ENCODE results near the gene ACOT9. TPM values are rescaled to one million over a fixed set of nuclear protein-coding genes. Genes with fewer than 3 reads are reported as not detected.

The ACOT9 gene
- total RNA-seq, 1 experiment from 2014 or later: 47.0 TPM

GRCh38 chrX:23789386-23790154 lies 46.5 kb upstream of the ACOT9 start:
- Histone ChIP-seq H3K79me2 (ENCODE audit: low read depth) (peaks cover 13% of the 10 kb centered on the region), H3K27ac (no peak overlapping the region), H3K4me2 (no peak overlapping the region)

DNA sequence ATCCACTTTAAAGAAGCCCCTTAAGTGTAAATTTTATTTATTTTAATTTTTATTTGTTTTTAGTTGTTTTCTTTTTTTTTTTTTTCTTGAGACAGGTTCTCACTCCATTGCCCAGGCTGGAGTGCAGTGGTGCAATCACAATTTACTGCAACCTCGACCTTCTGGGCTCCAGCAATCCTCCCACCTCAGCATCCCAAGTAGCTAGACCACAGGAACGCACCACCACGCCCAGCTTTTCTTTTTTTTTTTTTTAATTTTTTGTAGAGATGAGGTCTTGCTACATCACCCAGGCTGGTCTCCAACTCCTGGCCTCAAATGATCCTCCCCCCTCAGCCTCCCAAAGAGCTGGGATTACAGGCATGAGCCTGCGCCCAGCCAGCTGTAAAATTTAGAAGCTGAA lies 45.9 kb upstream of the ACOT9 start:
- H3K4me3 ChIP-seq: no peak overlapping the region
- BruUV-seq (replicated peaks): no TSS peak
- CTCF ChIA-PET: interaction anchor here (0.6 kb wide), 1 partner anchor 112 kb away, joined by 3 read pairs; no protein-coding TSS in a partner anchor
- H3K4me2 ChIP-seq: no peak overlapping the region
- no peaks in the 10 kb centered on the region for H3K27me3 ChIP-seq (ENCODE audit: insufficient read depth, low read depth)
- H4K20me1 ChIP-seq (ENCODE audit: insufficient read depth): peaks cover 7% of the 10 kb centered on the region
- no peak overlapping the region for H3K27ac ChIP-seq
- H3K9me2 ChIP-seq (ENCODE audit: insufficient read depth): no peaks in the 10 kb centered on the region
- no peaks in the 10 kb centered on the region for H3K9me3 ChIP-seq (ENCODE audit: insufficient read depth, low read depth)
- no peak for TF ChIP-seq CTCF (conservative IDR thresholded peaks at IDR 0.05)
- no peak for TF ChIP-seq EZH2 (IDR thresholded peaks at IDR 0.05; ENCODE audit: low read depth)
- peaks cover 19% of the 10 kb centered on the region for H3K36me3 ChIP-seq (ENCODE audit: low read depth)
- H3F3A ChIP-seq (ENCODE audit: insufficient read depth, low read depth): peaks cover 43% of the 10 kb centered on the region
- peaks cover 34% of the 10 kb centered on the region for H3K4me1 ChIP-seq (replicated peaks; ENCODE audit: insufficient read depth)
- intact Hi-C loops (cut with micrococcal nuclease; ENCODE audit: unreplicated experiment): no loop called here
- POLR2A ChIA-PET (ENCODE audit: unreplicated experiment): no interaction called here
- peaks cover 19% of the 10 kb centered on the region for H3K79me2 ChIP-seq (ENCODE audit: low read depth)
- H2AFZ ChIP-seq: no peak overlapping the region
- DNase-seq: no peak

More at GRCh38 chrX:23789386-23790154, 46.5 kb upstream of the ACOT9 start:
- Histone ChIP-seq H3K27me3 (ENCODE audit: insufficient read depth, low read depth) (no peaks in the 10 kb centered on the region), H4K20me1 (ENCODE audit: insufficient read depth) (peaks cover 3% of the 10 kb centered on the region; the same call in 1 of the 2 replicates), H3K9me2 (ENCODE audit: insufficient read depth) (no peaks in the 10 kb centered on the region), H3K4me1 (replicated peaks; ENCODE audit: insufficient read depth) (peaks cover 29% of the 10 kb centered on the region), H2AFZ (no peak overlapping the region), H3K4me3 (no peak overlapping the region), H3K36me3 (ENCODE audit: low read depth) (peaks cover 13% of the 10 kb centered on the region), H3F3A (ENCODE audit: insufficient read depth, low read depth) (peaks cover 37% of the 10 kb centered on the region), H3K9me3 (ENCODE audit: insufficient read depth, low read depth) (no peaks in the 10 kb centered on the region)
- intact Hi-C loops (cut with micrococcal nuclease; ENCODE audit: unreplicated experiment): no loop called here
- ChIA-PET POLR2A (ENCODE audit: unreplicated experiment) (no interaction called here), CTCF (interaction anchor here (0.6 kb wide), 1 partner anchor 117 kb away, joined by 4 read pairs; no protein-coding TSS in a partner anchor)
- TF ChIP-seq EZH2 (IDR thresholded peaks at IDR 0.05; ENCODE audit: low read depth): no peak
- TF ChIP-seq CTCF (conservative IDR thresholded peaks at IDR 0.05): no peak
- DNase-seq: no peak
- BruUV-seq (replicated peaks): no TSS peak

DNA sequence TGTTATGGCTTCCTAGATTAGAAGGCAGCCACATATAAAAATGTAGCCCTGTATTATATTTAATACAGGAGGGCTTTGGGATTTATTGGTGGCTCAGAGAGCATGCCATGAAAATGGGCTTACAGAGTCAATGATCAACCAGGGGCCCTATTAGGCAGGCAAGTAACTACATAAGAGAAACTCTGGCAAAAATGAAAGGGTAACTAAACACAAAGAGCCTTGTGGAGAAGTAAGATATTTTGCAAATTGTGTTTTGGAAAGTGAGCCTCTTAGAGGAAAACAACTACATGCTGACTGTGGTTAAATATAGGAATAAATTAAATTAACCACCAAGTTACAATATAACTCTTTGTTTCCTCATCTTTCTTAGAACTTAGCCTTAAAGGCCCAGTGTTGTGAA lies 45.4 kb upstream of the ACOT9 start:
- ChIA-PET CTCF (interaction anchor here (0.6 kb wide), 1 partner anchor 113 kb away, joined by 3 read pairs; no protein-coding TSS in a partner anchor), POLR2A (ENCODE audit: unreplicated experiment) (no interaction called here)
- H3K9me3 ChIP-seq (ENCODE audit: insufficient read depth, low read depth): no peaks in the 10 kb centered on the region
- TF ChIP-seq CTCF (conservative IDR thresholded peaks at IDR 0.05) (no peak), EZH2 (IDR thresholded peaks at IDR 0.05; ENCODE audit: low read depth) (no peak)
- BruUV-seq (replicated peaks): no TSS peak
- H3K79me2 ChIP-seq (ENCODE audit: low read depth): peaks cover 23% of the 10 kb centered on the region
- peaks cover 34% of the 10 kb centered on the region for H3K4me1 ChIP-seq (replicated peaks; ENCODE audit: insufficient read depth)
- H3K27ac ChIP-seq: peak overlapping the region; percentile 56
- H2AFZ ChIP-seq: no peak overlapping the region
- no peak overlapping the region for H3K4me3 ChIP-seq
- H3K9me2 ChIP-seq (ENCODE audit: insufficient read depth): no peaks in the 10 kb centered on the region
- peaks cover 22% of the 10 kb centered on the region for H3K36me3 ChIP-seq (ENCODE audit: low read depth)
- no peak overlapping the region for H3K4me2 ChIP-seq
- intact Hi-C loops (cut with micrococcal nuclease; ENCODE audit: unreplicated experiment): no loop called here
- H3K27me3 ChIP-seq (ENCODE audit: insufficient read depth, low read depth): no peaks in the 10 kb centered on the region
- peaks cover 12% of the 10 kb centered on the region for H4K20me1 ChIP-seq (ENCODE audit: insufficient read depth)
- DNase-seq: no peak
- H3F3A ChIP-seq (ENCODE audit: insufficient read depth, low read depth): peaks cover 47% of the 10 kb centered on the region
